HepG2 (cell line): ENCODE measurements around the gene MIDN. TPM values are rescaled to one million over a fixed set of nuclear protein-coding genes. Genes with fewer than 3 reads are reported as not detected.

Experiments used
- BRD4 ChIP-seq: sonication (generic); formaldehyde crosslinking; IDR thresholded peaks from 2 replicates; pipeline ENCODE4 v1.4.0; 2020; ENCODE audit warnings: missing genetic modification reagents
- CBX2 ChIP-seq, 2 experiments: fragments of 200-600 bp in 1 of 2; sonication (generic); formaldehyde crosslinking in 1 of 2; IDR thresholded peaks; 2 replicates each; pipeline versions ENCODE4 v1.7.0 to v1.8.1; 2018 to 2022; ENCODE audit warnings: low read depth in 2 of 2, low read length in 1 of 2, mild to moderate bottlenecking in 1 of 2, missing genetic modification reagents in 1 of 2
- ESRRA ChIP-seq: sonication (generic); formaldehyde crosslinking; IDR thresholded peaks from 2 replicates; pipeline ENCODE4 v1.5.1; 2020; ENCODE audit warnings: mild to moderate bottlenecking, low read depth, missing genetic modification reagents
- HDAC2 ChIP-seq: sonication (generic); formaldehyde crosslinking; IDR thresholded peaks from 2 replicates; pipeline ENCODE4 v1.4.0; 2020; ENCODE audit warnings: missing genetic modification reagents
- HMG20B ChIP-seq: conservative IDR thresholded peaks from 2 replicates; pipeline ENCODE4 v1.6.1; 2016; ENCODE audit warnings: missing genetic modification reagents, missing compliant biosample characterization
- NFIB ChIP-seq: sonication (generic); formaldehyde crosslinking; IDR thresholded peaks from 2 replicates; pipeline ENCODE4 v1.9.0; 2021; ENCODE audit warnings: missing genetic modification reagents, mild to moderate bottlenecking, borderline replicate concordance
- PHF21A ChIP-seq: sonication (generic); formaldehyde crosslinking; IDR thresholded peaks from 2 replicates; pipeline ENCODE4 v1.5.0; 2020; ENCODE audit warnings: mild to moderate bottlenecking, missing genetic modification reagents
- PHF5A ChIP-seq: IDR thresholded peaks from one replicate; pipeline ENCODE4 v1.6.1; 2018; ENCODE audit warnings: low read depth, missing genetic modification reagents; ENCODE audit not compliant: unreplicated experiment
- RCOR2 ChIP-seq: IDR thresholded peaks from 2 replicates; pipeline ENCODE4 v1.6.1; 2016; ENCODE audit warnings: missing biosample characterization, missing genetic modification reagents
- SAP130 ChIP-seq: IDR thresholded peaks from 2 replicates; pipeline ENCODE4 v1.6.1; 2016; ENCODE audit warnings: low read depth
- SMARCE1 ChIP-seq: fragments of 450-650 bp; IDR thresholded peaks from 2 replicates; pipeline ENCODE4 v1.6.1; 2017; ENCODE audit warnings: borderline replicate concordance
- SNAPC2 ChIP-seq: sonication (generic); formaldehyde crosslinking; IDR thresholded peaks from 2 replicates; pipeline ENCODE4 v1.8.1; 2022; ENCODE audit warnings: mild to moderate bottlenecking, missing genetic modification reagents
- SPEN ChIP-seq: sonication (generic); formaldehyde crosslinking; IDR thresholded peaks from 2 replicates; pipeline ENCODE4 v1.5.1; 2020; ENCODE audit warnings: low read depth, mild to moderate bottlenecking, missing genetic modification reagents
- TEAD3 ChIP-seq: optimal IDR thresholded peaks from 2 replicates; pipeline ENCODE3; 2016; ENCODE audit warnings: borderline replicate concordance
- YEATS4 ChIP-seq: sonication (generic); formaldehyde crosslinking; IDR thresholded peaks from 2 replicates; pipeline ENCODE4 v1.4.0; 2020; ENCODE audit warnings: missing genetic modification reagents, borderline replicate concordance
- ZNF350 ChIP-seq: sonication (generic); formaldehyde crosslinking; IDR thresholded peaks from 2 replicates; pipeline ENCODE4 v1.4.0; 2020; ENCODE audit warnings: mild to moderate bottlenecking, low read depth, missing genetic modification reagents, borderline replicate concordance
- ZNF670 ChIP-seq: sonication (generic); formaldehyde crosslinking; IDR thresholded peaks from 2 replicates; pipeline ENCODE4 v1.8.0; 2022; ENCODE audit warnings: mild to moderate bottlenecking, missing genetic modification reagents, borderline replicate concordance
- ZNF788 ChIP-seq: sonication (generic); formaldehyde crosslinking; IDR thresholded peaks from 2 replicates; pipeline ENCODE4 v1.5.0; 2020; ENCODE audit warnings: mild to moderate bottlenecking, missing genetic modification reagents, borderline replicate concordance
- polyA plus RNA-seq, 8 experiments: library from polyadenylated mRNA; depleted of rRNA in 3 of 8; stranded (reverse) in 7 of 8; unstranded in 1 of 8; fragments of >200 nt; fragmentation: Illumina TruSeq in 4 of 8; extraction: Trizol in 4 of 8; gene quantifications; 2 replicates each; pipeline versions ENCODE4 v1.2.1 to v1.2.3, GENCODE V29; 2011 to 2016; ENCODE audit warnings: low read depth in 4 of 8, missing spikeins in 1 of 8, mixed read lengths in 1 of 8; ENCODE audit not compliant: insufficient read depth in 1 of 8
- total RNA-seq, 5 experiments: library from RNA; depleted of rRNA; stranded (reverse); fragments of >200 nt; fragmentation: Illumina TruSeq; extraction: Trizol; gene quantifications; 2 replicates each; pipeline ENCODE4 v1.2.3, GENCODE V29; 2016; ENCODE audit warnings: low read depth in 1 of 5
- TF ChIP-seq, protein P1 (sequence below): IDR thresholded peaks from 2 replicates; pipeline ENCODE4 v1.6.1; 2012; ENCODE audit warnings: low read depth, low read length, improper control_type of control experiment
- TF ChIP-seq, protein P2 (sequence below): sonication (generic); formaldehyde crosslinking; conservative IDR thresholded peaks from 2 replicates; pipeline ENCODE4 v1.4.0; 2020; ENCODE audit warnings: missing genetic modification reagents
- TF ChIP-seq, protein P3 (sequence below): IDR thresholded peaks from 2 replicates; pipeline ENCODE4 v1.6.1; 2018; ENCODE audit warnings: missing genetic modification reagents
- TF ChIP-seq, protein P4 (sequence below): sonication (generic); formaldehyde crosslinking; IDR thresholded peaks from 2 replicates; pipeline ENCODE4 v1.5.0; 2020; ENCODE audit warnings: mild to moderate bottlenecking, missing genetic modification reagents, borderline replicate concordance

The MIDN gene
- total and polyA plus RNA-seq, 2 of the 13 experiments (the other 11 are each of a cell fraction or from before 2014, with no cell fraction given), result 8.4 to 18.0 TPM

DNA sequence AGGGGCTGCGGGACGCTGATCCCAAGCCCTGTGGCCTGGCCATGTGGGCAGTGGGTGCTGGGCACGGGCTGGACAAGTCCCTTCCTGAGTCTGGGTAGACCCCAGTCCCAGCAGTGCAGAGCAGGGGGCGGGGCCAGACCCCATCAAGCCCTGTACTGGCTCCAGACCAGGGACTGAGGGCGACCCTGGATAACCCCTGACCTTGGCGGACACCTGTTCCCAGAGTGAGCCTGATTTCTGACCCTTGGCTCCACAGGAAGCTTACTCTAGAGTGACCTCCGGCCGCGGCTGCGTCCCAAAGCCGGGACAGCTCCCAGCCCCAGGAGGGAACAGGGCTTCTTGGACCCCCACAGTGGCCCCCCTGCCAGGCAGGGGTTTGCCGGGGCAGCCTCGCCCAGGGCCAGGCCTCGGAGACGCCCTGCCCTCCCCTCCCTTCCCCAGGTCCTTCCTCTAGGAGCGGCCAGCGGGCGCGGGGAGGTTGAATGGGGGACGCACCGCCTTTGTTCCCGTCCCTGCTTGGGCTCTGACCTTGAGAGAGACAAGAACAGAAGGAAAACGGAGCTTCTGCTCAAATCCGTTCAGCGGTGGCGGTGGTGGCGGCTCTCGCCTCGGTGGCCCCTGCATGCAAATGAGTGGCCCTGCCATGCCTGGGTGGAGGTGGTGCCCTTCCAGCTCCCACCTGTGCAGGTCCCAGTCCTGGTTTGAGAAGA is 35.0 kb downstream of the MIDN start (continued):
- 0 out of 2 replicates have a peak, but pooled peaks have one; percentile 51 for TF ChIP-seq YEATS4
- TF ChIP-seq, protein P1, sequence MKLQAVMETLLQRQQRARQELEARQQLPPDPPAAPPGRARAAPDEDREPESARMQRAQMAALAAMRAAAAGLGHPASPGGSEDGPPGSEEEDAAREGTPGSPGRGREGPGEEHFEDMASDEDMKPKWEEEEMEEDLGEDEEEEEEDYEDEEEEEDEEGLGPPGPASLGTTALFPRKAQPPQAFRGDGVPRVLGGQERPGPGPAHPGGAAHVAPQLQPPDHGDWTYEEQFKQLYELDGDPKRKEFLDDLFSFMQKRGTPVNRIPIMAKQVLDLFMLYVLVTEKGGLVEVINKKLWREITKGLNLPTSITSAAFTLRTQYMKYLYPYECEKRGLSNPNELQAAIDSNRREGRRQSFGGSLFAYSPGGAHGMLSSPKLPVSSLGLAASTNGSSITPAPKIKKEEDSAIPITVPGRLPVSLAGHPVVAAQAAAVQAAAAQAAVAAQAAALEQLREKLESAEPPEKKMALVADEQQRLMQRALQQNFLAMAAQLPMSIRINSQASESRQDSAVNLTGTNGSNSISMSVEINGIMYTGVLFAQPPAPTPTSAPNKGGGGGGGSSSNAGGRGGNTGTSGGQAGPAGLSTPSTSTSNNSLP, result no peak
- TF ChIP-seq, protein P2, sequence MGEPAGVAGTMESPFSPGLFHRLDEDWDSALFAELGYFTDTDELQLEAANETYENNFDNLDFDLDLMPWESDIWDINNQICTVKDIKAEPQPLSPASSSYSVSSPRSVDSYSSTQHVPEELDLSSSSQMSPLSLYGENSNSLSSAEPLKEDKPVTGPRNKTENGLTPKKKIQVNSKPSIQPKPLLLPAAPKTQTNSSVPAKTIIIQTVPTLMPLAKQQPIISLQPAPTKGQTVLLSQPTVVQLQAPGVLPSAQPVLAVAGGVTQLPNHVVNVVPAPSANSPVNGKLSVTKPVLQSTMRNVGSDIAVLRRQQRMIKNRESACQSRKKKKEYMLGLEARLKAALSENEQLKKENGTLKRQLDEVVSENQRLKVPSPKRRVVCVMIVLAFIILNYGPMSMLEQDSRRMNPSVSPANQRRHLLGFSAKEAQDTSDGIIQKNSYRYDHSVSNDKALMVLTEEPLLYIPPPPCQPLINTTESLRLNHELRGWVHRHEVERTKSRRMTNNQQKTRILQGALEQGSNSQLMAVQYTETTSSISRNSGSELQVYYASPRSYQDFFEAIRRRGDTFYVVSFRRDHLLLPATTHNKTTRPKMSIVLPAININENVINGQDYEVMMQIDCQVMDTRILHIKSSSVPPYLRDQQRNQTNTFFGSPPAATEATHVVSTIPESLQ, result no peak
- peak; percentile 97 for TF ChIP-seq ESRRA
- no peak for TF ChIP-seq SMARCE1
- TF ChIP-seq PHF5A (CRISPR knock-in tag), result no peak
- peak; percentile 6 for TF ChIP-seq TEAD3 (CRISPR knock-in tag)
- peak; percentile 69 for TF ChIP-seq BRD4 (CRISPR knock-in tag)
- TF ChIP-seq RCOR2, result 0 out of 2 replicates have a peak, but pooled peaks have one; percentile 47
- TF ChIP-seq, protein P3, sequence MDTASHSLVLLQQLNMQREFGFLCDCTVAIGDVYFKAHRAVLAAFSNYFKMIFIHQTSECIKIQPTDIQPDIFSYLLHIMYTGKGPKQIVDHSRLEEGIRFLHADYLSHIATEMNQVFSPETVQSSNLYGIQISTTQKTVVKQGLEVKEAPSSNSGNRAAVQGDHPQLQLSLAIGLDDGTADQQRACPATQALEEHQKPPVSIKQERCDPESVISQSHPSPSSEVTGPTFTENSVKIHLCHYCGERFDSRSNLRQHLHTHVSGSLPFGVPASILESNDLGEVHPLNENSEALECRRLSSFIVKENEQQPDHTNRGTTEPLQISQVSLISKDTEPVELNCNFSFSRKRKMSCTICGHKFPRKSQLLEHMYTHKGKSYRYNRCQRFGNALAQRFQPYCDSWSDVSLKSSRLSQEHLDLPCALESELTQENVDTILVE (CRISPR knock-in tag), result no peak
- TF ChIP-seq CBX2 (IDR thresholded peaks at IDR 0.05; ENCODE audit: low read depth, low read length), result no peak
- TF ChIP-seq CBX2 (CRISPR knock-in tag; IDR thresholded peaks at IDR 0.05; ENCODE audit: low read depth), result no peak
- TF ChIP-seq ZNF350 (CRISPR knock-in tag), result peak; percentile 42; the same call in 1 of the 2 replicates
- no peak for TF ChIP-seq ZNF670 (CRISPR knock-in tag)
- peak; percentile 91 for TF ChIP-seq PHF21A (CRISPR knock-in tag)
- no peak for TF ChIP-seq SNAPC2 (CRISPR knock-in tag)
- TF ChIP-seq SAP130, result peak; percentile 79
- peak; percentile 65; the same call in 1 of the 2 replicates for TF ChIP-seq HDAC2 (CRISPR knock-in tag)
- TF ChIP-seq, protein P4, sequence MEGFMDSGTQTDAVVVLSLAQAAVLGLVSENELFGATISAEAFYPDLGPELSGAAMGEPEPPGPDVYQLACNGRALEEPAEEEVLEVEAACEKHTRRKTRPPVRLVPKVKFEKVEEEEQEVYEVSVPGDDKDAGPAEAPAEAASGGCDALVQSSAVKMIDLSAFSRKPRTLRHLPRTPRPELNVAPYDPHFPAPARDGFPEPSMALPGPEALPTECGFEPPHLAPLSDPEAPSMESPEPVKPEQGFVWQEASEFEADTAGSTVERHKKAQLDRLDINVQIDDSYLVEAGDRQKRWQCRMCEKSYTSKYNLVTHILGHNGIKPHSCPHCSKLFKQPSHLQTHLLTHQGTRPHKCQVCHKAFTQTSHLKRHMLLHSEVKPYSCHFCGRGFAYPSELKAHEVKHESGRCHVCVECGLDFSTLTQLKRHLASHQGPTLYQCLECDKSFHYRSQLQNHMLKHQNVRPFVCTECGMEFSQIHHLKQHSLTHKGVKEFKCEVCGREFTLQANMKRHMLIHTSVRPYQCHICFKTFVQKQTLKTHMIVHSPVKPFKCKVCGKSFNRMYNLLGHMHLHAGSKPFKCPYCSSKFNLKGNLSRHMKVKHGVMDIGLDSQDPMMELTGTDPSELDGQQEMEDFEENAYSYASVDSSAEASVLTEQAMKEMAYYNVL, result 0 out of 2 replicates have a peak, but pooled peaks have one; percentile 36
- TF ChIP-seq SPEN, result peak; percentile 60; the same call in 1 of the 2 replicates
- peak; percentile 63; the same call in 1 of the 2 replicates for TF ChIP-seq ZNF788 (CRISPR knock-in tag)
- no peak for TF ChIP-seq NFIB (CRISPR knock-in tag)
- peak; percentile 61; the same call in 1 of the 2 replicates for TF ChIP-seq HMG20B
